ENCODE measurements around the gene ALKBH1.

DNA sequence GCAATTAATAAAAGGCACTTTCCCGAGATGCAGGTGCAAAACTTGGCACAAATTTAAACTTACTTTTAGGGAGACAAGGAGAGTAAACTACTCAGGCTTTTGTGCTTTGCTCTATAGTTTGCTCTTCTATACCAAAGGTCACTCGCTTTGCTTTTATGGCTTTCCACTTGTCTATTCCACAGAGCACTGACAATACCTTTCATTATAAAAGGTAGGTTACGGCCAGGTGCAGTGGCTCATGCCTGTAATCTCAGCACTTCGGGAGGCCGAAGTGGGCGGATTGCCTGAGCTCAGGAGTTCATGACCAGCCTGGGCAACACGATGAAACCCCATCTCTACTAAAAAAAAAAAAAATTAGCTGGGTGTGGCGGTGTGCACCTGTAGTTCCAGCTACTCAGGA, 32.9 kb downstream of the ALKBH1 start:
- TF ChIP-seq DNMT1 (IDR thresholded peaks at IDR 0.05): no peak
- no peak for TF ChIP-seq MIER1 (IDR thresholded peaks at IDR 0.05; ENCODE audit: low read depth)
- TF ChIP-seq MAFK (IDR thresholded peaks at IDR 0.05; ENCODE audit: low read length): no peak
- TF ChIP-seq NFIC (IDR thresholded peaks at IDR 0.05): no peak
- TF ChIP-seq GATA2 (CRISPR knock-in tag; IDR thresholded peaks at IDR 0.05): no peak
- no peak for TF ChIP-seq TAF1 (IDR thresholded peaks at IDR 0.05; ENCODE audit: control insufficient read depth, extremely low read depth, insufficient read depth, low read length, severe bottlenecking)
- no peak for TF ChIP-seq POLR2AphosphoS5 (IDR thresholded peaks at IDR 0.05; ENCODE audit: control insufficient read depth, insufficient read depth, low read depth, low read length)
- no peak for TF ChIP-seq JUND (IDR thresholded peaks at IDR 0.05; ENCODE audit: borderline replicate concordance, low read depth, low read length)
- TF ChIP-seq JUND (tag; IDR thresholded peaks at IDR 0.05; ENCODE audit: borderline replicate concordance, low read depth, low read length): no peak

Measured in K562 (cell line).